T47D (cell line): ENCODE measurements around the gene ZNF18.
"Not testable (repeated sequence)": the region's sequence is repeated elsewhere in the genome, so short reads cannot be mapped to it uniquely, and the experiment has no call there.

Source experiments
- DNase-seq, 2 experiments: peaks; one replicate each; pipeline versions ENCODE4 v3.0.0 to v3.0.0-alpha.2; 2011 to 2012; ENCODE audit warnings: low read depth in 1 of 2, low spot score in 1 of 2
- JUND ChIP-seq: IDR thresholded peaks from 2 replicates; pipeline ENCODE4 v1.6.1; 2012; ENCODE audit warnings: low read depth
- in situ Hi-C: cut with HindIII; loops from 2 replicates; pipeline ENCODE4 v1.10.0; 2016; ENCODE audit warnings: low sequenced_read_pairs, low pct_unique_long_range_greater_than_20kb

Gene ZNF18

DNA sequence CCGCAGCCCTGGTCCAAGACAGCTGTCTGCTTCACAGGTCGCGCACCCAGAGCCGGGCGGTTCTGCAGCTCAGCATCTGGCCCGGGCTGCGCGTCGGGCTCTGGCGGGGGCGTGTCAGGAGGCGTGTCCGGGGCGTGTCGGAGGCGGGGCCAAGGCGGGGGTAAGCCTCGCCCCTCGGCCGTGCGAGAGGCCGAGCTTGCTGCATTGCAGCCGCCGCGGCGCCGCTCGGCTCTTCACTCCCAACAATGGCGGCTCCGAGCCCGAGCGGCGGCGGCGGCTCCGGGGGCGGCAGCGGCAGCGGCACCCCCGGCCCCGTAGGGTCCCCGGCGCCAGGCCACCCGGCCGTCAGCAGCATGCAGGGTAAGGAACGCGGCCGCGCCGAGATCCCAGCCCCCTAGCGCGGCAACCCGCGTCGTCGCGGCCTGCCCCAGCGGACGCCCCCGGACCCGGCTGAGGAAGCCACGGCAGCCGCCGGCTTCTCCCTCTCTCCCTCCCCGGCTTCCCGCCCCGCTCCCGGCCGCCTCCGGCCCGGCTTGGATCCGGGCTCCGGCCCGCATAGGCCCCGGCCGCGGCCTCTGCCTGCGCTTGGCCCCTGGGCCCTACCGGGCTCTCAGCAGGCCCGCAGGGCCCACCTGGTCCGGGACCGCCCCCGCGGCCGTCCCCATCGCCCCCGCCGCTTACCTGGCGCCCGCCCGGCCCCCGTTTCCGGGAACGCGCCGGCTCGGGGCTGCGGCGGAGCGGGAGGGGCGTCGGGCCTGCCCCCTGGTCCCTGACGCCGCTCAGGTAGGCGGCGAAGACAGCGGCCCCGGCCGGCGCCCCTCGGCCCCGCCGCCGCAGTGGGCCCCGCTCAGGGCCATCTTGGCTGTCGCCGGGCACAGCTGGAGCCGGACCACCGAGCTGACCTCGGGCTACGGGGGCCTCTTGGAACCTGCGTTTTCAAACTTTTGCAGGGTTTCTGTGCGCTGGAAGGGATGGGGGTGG, 23.7 kb upstream of the ZNF18 start, which contains the start of gene MAP2K4:
TSS of gene MAP2K4 (plus strand) at position 236 of the 981 bp plus-strand sequence. CDS start at position 246, 10 bp downstream.
- peak; percentile 78 to 87 for DNase-seq
- no peak for TF ChIP-seq JUND
- in situ Hi-C loops, result no loop called here

DNA sequence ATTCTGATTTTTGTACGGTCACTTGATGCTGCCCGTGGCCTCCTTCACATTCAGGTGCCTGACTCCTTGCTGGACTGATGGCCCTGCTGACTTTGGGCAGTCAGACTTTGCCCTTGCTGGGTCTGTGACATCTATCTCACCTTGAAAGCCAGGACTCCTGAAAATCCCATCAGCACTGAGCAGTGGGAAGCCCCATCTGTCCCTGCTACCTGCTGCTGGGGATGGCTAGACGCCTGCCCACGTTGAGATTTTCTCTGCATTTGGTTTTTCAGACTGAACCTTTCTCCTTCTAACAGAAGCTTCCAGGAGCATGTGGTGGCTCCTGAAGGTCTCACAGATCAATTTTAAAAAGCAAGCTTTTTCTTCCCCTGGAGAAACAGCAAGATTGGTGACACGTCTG, 10.2 kb upstream of the ZNF18 start:
- DNase-seq, result no peak
- no peak for TF ChIP-seq JUND
- in situ Hi-C loops, result no loop called here

DNA sequence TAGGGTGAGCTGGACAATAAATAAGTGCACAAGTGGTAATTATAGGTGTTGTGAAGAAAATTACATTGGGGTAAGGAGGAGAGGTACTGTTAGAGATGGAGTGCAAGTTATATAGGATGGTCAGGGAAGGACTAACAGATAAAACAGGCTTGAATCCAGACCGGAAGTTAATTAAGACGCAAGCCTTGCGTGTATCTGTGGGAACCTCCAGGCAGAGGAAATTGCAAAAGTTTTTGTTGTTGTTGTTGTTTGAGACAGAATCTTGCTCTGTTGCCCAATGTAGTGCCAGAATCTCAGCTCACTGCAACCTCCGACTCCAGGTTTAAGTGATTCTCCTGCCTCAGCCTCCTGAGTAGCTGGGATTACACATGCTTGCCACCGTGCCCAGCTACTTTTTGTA, 2.4 kb upstream of the ZNF18 start:
- TF ChIP-seq JUND, result no peak
- in situ Hi-C loops, result no loop called here
- no peak for DNase-seq

DNA sequence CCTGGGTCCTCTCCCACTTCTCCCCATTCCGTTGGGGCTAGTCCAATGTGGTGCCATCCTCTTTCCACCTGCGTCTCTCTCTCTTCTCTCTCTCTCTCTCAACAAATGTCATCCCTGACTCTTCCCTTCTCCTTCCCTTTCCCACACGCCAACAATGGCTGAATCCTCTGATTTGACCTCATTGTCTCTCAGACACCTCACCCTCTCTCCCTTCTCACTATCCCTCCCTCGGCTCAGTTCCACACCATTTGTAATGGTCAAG, 628 bp upstream of the ZNF18 start:
- no peak for DNase-seq
- in situ Hi-C loops, result no loop called here
- no peak for TF ChIP-seq JUND

GRCh38 chr17:11996722-11997146, 541 bp downstream of the ZNF18 start:
- in situ Hi-C loops, result no loop called here
- DNase-seq, result peak; percentile 21 to 33
- no peak for TF ChIP-seq JUND

DNA sequence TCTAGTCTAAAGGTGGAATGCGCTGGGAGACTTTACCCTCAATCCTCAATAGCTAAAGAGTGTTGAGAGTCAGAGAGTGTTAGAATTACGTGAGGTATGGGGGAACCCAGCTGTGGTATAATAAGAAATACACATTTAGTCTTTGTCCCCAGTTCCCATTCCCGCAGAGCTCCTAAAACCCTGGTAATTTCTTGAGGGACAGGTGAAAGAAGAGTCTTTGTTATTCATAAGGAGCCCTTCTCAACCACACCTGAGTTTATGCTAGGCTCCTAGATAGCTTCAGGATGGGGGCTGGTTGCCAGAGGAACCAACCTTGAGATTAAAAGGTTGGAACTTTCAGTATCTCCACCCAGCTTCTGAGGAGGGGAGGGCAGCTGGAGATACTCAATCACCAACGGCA, 5.8 kb downstream of the ZNF18 start:
- in situ Hi-C loops, result no loop called here
- no peak for TF ChIP-seq JUND
- DNase-seq, result no peak

DNA sequence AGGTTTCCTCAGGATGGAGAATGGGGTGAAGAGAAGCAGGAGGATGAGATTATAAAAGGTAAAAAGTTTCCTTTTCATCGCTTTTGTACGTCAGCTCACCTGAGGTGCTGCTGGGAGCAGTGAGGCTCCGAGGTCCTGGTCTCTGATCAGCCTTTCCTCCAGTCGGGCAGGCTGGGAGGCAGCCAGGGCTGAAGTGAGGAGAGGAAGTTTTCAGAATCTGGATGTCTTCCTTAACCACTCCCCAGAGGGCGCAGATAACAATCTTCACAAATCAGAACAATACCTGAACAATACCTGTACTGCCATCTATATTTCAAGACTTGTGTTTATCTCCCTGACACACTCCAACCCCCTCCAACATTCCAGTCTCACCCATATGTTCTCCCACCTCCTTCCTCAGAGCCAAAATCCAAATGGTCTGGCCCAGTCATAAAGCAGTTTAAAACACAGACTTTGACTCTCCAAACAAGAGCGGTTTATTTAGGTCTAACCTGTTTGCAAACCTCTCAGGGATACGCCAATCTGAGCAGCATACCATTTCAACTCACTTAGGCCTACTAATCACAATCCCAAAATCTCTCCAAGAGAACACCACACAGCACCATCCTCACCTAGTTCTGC, 6.8 kb downstream of the ZNF18 start:
- no peak for TF ChIP-seq JUND
- in situ Hi-C loops, result no loop called here
- DNase-seq, result no peak

DNA sequence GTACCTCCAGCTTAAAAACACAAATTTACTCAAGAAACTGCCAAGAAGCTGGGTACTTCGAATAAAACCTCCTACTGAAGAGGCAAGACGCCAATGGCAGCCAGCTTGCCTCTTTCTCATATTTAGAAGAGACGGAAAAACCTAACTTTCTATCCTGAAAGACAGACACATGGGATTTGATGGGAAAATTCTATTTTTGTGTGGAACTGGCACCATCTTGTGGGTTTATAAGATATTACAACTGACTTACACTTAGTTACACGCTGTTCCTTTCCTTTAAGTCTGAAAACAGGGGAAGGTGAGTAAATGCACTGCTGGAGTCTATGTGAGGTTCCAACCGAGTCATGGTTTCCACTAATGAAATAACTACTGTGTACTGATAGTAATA, 10.3 kb downstream of the ZNF18 start:
- no peak for TF ChIP-seq JUND
- DNase-seq, result peak in 1 of 2 experiments; percentile 46
- in situ Hi-C loops, result no loop called here

DNA sequence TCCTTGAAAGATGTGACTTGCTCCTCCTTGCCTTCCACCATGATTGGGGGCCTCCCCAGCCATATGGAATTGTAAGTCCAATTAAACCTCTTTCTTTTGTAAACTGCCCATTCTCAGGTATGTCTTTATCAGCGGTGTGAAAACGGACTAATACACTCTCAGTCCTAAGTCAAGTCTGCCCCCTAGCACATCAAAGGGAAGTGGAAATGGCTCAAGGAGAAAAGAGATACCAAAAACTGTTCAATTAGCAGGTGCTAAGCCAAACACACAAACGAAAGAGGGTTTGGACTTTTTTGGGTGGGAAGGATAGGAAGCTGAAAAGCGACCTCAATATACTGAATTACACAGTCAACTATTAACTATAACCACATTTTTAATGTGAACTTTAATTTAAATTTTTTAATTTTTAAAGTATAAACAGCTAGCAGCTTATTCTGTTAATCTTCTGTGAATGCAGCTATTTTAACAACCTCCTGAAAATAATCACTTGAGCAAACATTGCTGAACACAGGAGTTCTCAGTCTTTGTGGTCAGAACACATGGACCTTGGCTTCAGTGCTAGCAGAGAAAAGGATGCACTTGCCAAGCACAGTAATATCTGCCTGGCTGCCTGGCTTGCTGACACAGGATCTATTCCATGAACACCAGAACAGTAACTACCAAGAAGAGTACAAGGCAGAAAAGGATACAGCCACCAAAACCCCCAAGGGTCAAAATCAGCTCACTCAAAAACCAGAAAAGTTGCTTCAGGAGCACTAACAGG, 10.9 kb downstream of the ZNF18 start:
- no peak for DNase-seq
- no peak for TF ChIP-seq JUND
- in situ Hi-C loops, result no loop called here

- in situ Hi-C loops, result no loop called here
- TF ChIP-seq JUND, result no peak
- no peak for DNase-seq
These were observed 15.4 kb downstream of the ZNF18 start for GRCh38 chr17:11981862-11982261.

DNA sequence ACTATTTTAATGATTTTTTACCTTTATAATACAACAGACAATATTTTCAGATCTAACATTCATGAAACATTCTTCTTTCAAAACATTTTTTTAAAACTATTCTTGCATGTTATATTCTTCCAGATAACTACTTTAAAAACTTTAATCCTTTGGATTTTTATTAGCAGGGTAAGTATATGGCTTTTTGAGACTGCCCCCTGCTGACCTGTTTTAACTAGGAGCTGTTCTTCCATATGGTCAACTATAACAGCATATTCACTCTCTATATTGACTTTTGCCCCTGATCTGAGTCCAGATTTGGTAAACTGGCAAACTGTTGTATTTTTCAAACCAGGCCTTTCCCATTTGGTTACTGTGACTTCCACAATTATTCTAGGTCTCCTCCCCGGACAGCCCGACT, 16.5 kb downstream of the ZNF18 start:
- DNase-seq, result no peak
- TF ChIP-seq JUND, result no peak
- in situ Hi-C loops, result no loop called here

DNA sequence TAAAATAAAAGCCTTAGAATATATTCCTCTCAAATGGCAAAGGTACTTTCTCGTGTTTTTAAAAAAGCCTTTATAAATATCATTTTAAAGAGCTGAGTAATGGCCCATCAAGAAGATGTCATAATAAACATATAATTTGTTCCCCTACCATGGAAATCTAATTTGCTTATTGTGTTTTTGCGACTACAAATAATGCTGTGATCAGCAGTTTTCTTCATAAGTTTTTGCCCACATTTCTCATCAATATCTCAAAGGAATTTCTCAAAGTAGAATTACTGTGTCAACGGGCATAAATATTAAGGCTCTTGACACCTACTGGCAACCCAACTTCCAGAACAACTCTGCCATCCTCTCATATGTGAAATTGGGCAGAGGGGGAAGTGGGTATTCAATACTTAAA, 17.5 kb downstream of the ZNF18 start:
- in situ Hi-C loops, result no loop called here
- DNase-seq, result no peak
- no peak for TF ChIP-seq JUND

DNA sequence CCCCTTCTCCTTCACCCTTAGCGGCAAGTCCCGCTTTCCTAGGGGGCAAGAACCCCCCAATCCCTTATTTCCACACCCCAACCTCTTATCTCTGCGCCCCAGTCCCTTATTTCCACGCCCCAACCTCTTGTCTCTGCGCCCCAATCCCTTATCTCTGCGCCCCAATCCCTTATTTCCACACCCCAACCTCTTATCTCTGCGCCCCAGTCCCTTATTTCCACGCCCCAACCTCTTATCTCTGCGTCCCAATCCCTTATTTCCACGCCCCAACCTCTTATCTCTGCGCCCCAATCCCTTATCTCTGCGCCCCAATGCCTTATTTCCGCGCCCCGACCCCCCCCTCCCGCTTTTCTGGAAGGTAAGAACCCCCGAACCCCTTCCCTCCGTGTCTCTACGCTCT, 24.5 kb downstream of the ZNF18 start:
- in situ Hi-C loops, DNase-seq: not testable (repeated sequence)
